ENCODE measurements around the gene FAF1. TPM values are rescaled to one million over a fixed set of nuclear protein-coding genes. Genes with fewer than 3 reads are reported as not detected.

FAF1 gene
- total and polyA plus RNA-seq, 9 of the 15 experiments (the other 6 are each of a cell fraction or from before 2014, with no cell fraction given): 48.7 to 225 (median 118) TPM

DNA sequence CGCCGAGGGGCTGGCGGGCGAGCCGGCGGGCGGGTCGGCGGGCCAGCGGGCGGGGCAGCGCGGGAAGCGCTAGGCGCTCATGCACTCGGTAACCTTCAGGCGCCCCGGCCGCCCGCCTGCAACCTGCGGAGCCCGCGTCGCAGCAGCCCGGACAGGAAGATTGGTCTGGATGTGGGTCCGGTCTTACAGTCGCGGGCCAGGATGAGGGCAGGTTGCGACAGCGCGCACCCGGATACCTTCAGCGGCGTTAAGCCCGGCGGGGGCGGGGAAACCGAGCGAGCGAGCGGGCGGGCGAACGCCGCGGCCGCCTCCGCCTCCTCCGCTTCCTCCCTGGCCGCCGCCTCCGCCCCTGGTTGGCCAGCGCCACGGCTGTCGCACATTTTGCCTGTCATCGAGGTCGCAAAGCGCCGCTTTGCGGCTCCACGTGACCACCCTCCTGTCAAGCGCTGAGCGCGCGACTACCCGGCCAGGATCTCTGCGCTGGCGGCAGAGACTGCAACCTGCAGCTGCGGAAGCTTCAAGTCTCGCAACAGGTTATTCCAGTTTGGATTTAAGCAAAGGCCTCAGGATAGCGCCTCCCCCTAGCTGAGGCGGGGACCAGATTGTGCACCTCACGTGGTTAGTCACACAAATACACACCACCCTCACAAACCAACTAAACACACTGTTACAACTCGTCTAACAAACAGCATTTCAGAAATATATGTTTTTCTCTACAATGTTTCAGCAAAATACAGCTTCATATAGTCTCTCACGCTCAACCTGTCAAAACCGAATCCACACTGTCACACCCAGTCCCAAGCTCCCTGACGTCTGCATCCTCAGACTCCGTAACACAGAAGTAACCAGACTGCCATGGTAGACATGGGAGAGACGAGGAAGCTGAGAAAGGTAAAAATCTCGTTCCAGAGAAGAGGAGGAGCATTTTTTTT lies at the start of gene FAF1 (continued):
- TF ChIP-seq, protein P1, sequence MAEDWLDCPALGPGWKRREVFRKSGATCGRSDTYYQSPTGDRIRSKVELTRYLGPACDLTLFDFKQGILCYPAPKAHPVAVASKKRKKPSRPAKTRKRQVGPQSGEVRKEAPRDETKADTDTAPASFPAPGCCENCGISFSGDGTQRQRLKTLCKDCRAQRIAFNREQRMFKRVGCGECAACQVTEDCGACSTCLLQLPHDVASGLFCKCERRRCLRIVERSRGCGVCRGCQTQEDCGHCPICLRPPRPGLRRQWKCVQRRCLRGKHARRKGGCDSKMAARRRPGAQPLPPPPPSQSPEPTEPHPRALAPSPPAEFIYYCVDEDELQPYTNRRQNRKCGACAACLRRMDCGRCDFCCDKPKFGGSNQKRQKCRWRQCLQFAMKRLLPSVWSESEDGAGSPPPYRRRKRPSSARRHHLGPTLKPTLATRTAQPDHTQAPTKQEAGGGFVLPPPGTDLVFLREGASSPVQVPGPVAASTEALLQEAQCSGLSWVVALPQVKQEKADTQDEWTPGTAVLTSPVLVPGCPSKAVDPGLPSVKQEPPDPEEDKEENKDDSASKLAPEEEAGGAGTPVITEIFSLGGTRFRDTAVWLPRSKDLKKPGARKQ (CRISPR knock-in tag; IDR thresholded peaks at IDR 0.05): no peak
- TF ChIP-seq ZFP36 (IDR thresholded peaks at IDR 0.05; ENCODE audit: low read depth, low read length, partially characterized antibody): peak; percentile 17
- TF ChIP-seq KAT7 (CRISPR knock-in tag; IDR thresholded peaks at IDR 0.05; ENCODE audit: borderline replicate concordance): peak; percentile 94; the same call in 1 of the 2 replicates
- peak; percentile 84 for TF ChIP-seq FIP1L1 (IDR thresholded peaks at IDR 0.05; ENCODE audit: low read depth, low read length, poor library complexity, severe bottlenecking)
- TF ChIP-seq CTCF (IDR thresholded peaks at IDR 0.05 in 2 of 3, conservative IDR thresholded peaks at IDR 0.05 in 1 of 3; ENCODE audit: insufficient read depth in 2 of 3, low read depth in 1 of 3, low read length in 3 of 3): peak; percentile 34 to 60 (median 56)
- peak; percentile 95 for TF ChIP-seq REST (IDR thresholded peaks at IDR 0.05; ENCODE audit: borderline replicate concordance)
- no peak for TF ChIP-seq REST (CRISPR knock-in tag; IDR thresholded peaks at IDR 0.05; ENCODE audit: low read depth)
- TF ChIP-seq GTF2B (IDR thresholded peaks at IDR 0.05; ENCODE audit: extremely low read depth, insufficient read length): peak; percentile 20
- TF ChIP-seq ZNF41 (CRISPR knock-in tag; conservative IDR thresholded peaks at IDR 0.05): 0 out of 2 replicates have a peak, but pooled peaks have one; percentile 20
- TF ChIP-seq ZC3H8 (IDR thresholded peaks at IDR 0.05): no peak
- no peak for TF ChIP-seq HDAC3 (IDR thresholded peaks at IDR 0.05; ENCODE audit: borderline replicate concordance, partially characterized antibody)
- TF ChIP-seq MAFF (IDR thresholded peaks at IDR 0.05; ENCODE audit: low read length): no peak; the same call in 1 of the 2 replicates
- 0 out of 2 replicates have a peak, but pooled peaks have one; percentile 22 for TF ChIP-seq KDM2B (CRISPR knock-in tag; IDR thresholded peaks at IDR 0.05)
- peak; percentile 99 for TF ChIP-seq CTBP1 (IDR thresholded peaks at IDR 0.05; ENCODE audit: borderline replicate concordance)

Measured in K562 (cell line).